Keratinocyte (primary cell): ENCODE data around the gene STOX2.

Experiments
- EZH2 ChIP-seq: IDR thresholded peaks from one replicate; pipeline ENCODE4 v1.6.1; 2012; ENCODE audit warnings: inconsistent platforms, mild to moderate bottlenecking, low read length, moderate library complexity
- TF ChIP-seq, protein P1 (sequence below), 3 experiments: IDR thresholded peaks in 1 of 3; conservative IDR thresholded peaks in 1 of 3; optimal IDR thresholded peaks in 1 of 3; 2 replicates in 2 of 3; 3 replicates in 1 of 3; pipeline versions ENCODE3 to v1.5.1; 2011; ENCODE audit warnings: low read length in 3 of 3, mild to moderate bottlenecking in 3 of 3, moderate library complexity in 2 of 3, control low read depth in 1 of 3, inconsistent platforms in 1 of 3; ENCODE audit not compliant: insufficient read depth in 2 of 3; ENCODE audit errors: extremely low read depth in 1 of 3

DNA sequence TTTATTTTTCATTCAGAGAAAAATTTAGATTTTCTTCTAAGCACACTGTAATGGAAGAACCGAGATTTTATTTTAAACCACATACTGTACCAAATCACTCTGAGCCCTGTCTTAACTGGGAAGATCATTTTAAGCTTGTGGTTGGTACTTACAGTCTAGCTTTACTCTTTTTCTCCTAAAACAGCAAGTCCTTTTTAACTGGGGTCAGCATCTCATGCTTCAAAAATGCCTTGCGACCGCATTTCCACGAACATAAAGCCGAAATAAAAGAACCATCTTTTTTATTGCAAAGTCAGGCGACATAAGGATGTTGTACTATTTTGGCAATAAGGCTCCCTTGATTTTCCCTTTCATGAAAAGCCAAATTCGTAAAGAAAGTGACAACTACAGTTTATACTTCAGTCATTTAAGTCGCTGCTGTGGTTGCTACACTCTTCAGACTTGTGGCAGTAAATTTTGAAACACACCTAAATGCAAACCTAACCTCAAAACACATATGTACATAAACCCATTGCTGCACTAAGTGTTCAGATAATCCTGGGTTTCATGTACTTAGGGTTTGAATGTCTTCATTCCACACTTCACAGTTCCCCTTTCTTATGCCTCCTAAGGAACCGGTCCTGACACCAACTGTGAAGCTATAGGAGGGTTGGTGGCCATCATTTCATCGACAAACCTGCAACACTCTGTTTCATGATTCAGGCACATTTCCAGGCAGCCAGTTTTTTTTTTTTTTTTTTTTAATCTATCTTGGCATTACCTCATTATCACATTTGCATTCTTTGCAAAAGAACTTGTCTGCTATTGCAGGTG, 3.0 kb downstream of the STOX2 start:
- TF ChIP-seq, protein P1, sequence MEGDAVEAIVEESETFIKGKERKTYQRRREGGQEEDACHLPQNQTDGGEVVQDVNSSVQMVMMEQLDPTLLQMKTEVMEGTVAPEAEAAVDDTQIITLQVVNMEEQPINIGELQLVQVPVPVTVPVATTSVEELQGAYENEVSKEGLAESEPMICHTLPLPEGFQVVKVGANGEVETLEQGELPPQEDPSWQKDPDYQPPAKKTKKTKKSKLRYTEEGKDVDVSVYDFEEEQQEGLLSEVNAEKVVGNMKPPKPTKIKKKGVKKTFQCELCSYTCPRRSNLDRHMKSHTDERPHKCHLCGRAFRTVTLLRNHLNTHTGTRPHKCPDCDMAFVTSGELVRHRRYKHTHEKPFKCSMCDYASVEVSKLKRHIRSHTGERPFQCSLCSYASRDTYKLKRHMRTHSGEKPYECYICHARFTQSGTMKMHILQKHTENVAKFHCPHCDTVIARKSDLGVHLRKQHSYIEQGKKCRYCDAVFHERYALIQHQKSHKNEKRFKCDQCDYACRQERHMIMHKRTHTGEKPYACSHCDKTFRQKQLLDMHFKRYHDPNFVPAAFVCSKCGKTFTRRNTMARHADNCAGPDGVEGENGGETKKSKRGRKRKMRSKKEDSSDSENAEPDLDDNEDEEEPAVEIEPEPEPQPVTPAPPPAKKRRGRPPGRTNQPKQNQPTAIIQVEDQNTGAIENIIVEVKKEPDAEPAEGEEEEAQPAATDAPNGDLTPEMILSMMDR (optimal IDR thresholded peaks at IDR 0.05 in 1 of 3, IDR thresholded peaks at IDR 0.05 in 1 of 3, conservative IDR thresholded peaks at IDR 0.05 in 1 of 3; ENCODE audit: extremely low read depth in 1 of 3, insufficient read depth in 2 of 3, low read length in 3 of 3), result no peak
- TF ChIP-seq EZH2, result no peak
